Adrenal gland (tissue), 12 donors: ENCODE measurements around the gene RIN1. TPM values are rescaled to one million over a fixed set of nuclear protein-coding genes. Genes with fewer than 3 reads are reported as not detected.

ENCODE experiments used
- DNase-seq, 7 donors: peaks; one replicate each; pipeline ENCODE4 v3.0.0-alpha.2; 2019 to 2020
- H3K27ac ChIP-seq, 5 donors: fragments of 200-600 bp; sonication (generic) in 4 of 5; 1 replicate in 3 of 5; 2 replicates in 2 of 5; pipeline versions ENCODE4 v1.5.1 to v1.8.0; 2016 to 2020; ENCODE audit warnings: mild to moderate bottlenecking in 1 of 5
- H3K27me3 ChIP-seq: fragments of 200-600 bp; 2 replicates; pipeline ENCODE4 v1.8.0; 2021
- H3K36me3 ChIP-seq, 2 donors: fragments of 200-600 bp; replicated peaks in 1 of 2; 1 replicate in 1 of 2; 2 replicates in 1 of 2; pipeline versions ENCODE4 v1.5.1 to v1.8.0; 2018 to 2022
- H3K4me1 ChIP-seq, 2 donors: fragments of 200-600 bp; replicated peaks in 1 of 2; 1 replicate in 1 of 2; 2 replicates in 1 of 2; pipeline versions ENCODE4 v1.5.1 to v1.8.0; 2018 to 2021
- H3K4me3 ChIP-seq, 4 donors: fragments of 200-600 bp; sonication (generic) in 3 of 4; one replicate each; pipeline ENCODE4 v1.5.1; 2016 to 2018
- H3K9me3 ChIP-seq, 3 donors: fragments of 200-600 bp; sonication (generic) in 1 of 3; replicated peaks in 1 of 3; 1 replicate in 2 of 3; 2 replicates in 1 of 3; pipeline versions ENCODE4 v1.5.1 to v1.8.0; 2016 to 2021
- POLR2A ChIP-seq, 2 donors: fragments of 450-650 bp; IDR thresholded peaks; one replicate each; pipeline ENCODE4 v1.6.1; 2017; ENCODE audit warnings: antibody characterized with exemption in 2 of 2, mild to moderate bottlenecking in 2 of 2, moderate library complexity in 1 of 2
- WGBS, 4 donors: extraction: QIAGEN DNeasy Blood & Tissue Kit in 2 of 4; methylation state at CpG; one replicate each; pipeline versions ENCODE4 v1.1.5 to v1.1.7; 2013 to 2017; 5-methylcytosine and 5-hydroxymethylcytosine counted together
- intact Hi-C, 2 donors: fragments of 100-400 bp; cut with DNase I; formaldehyde crosslinking; loops; one replicate each; pipeline versions ENCODE4 v1.14.1 to v1.15.0; 2022 to 2023
- polyA plus RNA-seq, 3 donors: library from polyadenylated mRNA; stranded (reverse); fragments of 200-250 nt in 2 of 3; fragments of 350-450 nt in 1 of 3; fragmentation: Illumina TruSeq in 1 of 3; extraction: RNeasy Lipid Tissue Mini Kit (QIAGEN cat#74804) in 1 of 3; gene quantifications; one replicate each; pipeline ENCODE4 v1.2.3, GENCODE V29; 2013 to 2014
- total RNA-seq, 9 donors: library from RNA; depleted of rRNA in 4 of 9; stranded (reverse); fragments of >200 nt in 4 of 9; fragments of 120-200 nt in 1 of 9; fragmentation: NEBNext Ultra II Directional in 1 of 9; extraction: Animal tissue kit (Norgen Biotek cat#: 25700) in 1 of 9; gene quantifications; one replicate each; pipeline versions ENCODE4 v1.1.0 to v1.2.4, GENCODE V29; 2013 to 2023
- TF ChIP-seq, protein P1 (sequence below), 6 experiments: fragments of 450-650 bp in 4 of 6; fragments of 200-600 bp in 2 of 6; sonication (generic) in 1 of 6; IDR thresholded peaks; 1 replicate in 5 of 6; 2 replicates in 1 of 6; pipeline versions ENCODE4 v1.5.1 to v1.8.0; 2016 to 2021; ENCODE audit warnings: antibody characterized with exemption in 6 of 6, mild to moderate bottlenecking in 2 of 6, moderate library complexity in 1 of 6
- donor health status: healthy with polysubstance abuse.
- donor health status: Bipolar disorder and iron deficiency.
- donor health status: DM: yes; HTN: yes; CAD: no.
- donor health status: DM: no; HTN: no; CAD: no.
- donor health status: DM: no; HTN: no; CAD: no.
- donor health status: DM: yes; HTN: yes; CAD: no.

RIN1 gene
- total and polyA plus RNA-seq, 12 donors, result 1.6 to 15.2 (median 7.1) TPM

DNA sequence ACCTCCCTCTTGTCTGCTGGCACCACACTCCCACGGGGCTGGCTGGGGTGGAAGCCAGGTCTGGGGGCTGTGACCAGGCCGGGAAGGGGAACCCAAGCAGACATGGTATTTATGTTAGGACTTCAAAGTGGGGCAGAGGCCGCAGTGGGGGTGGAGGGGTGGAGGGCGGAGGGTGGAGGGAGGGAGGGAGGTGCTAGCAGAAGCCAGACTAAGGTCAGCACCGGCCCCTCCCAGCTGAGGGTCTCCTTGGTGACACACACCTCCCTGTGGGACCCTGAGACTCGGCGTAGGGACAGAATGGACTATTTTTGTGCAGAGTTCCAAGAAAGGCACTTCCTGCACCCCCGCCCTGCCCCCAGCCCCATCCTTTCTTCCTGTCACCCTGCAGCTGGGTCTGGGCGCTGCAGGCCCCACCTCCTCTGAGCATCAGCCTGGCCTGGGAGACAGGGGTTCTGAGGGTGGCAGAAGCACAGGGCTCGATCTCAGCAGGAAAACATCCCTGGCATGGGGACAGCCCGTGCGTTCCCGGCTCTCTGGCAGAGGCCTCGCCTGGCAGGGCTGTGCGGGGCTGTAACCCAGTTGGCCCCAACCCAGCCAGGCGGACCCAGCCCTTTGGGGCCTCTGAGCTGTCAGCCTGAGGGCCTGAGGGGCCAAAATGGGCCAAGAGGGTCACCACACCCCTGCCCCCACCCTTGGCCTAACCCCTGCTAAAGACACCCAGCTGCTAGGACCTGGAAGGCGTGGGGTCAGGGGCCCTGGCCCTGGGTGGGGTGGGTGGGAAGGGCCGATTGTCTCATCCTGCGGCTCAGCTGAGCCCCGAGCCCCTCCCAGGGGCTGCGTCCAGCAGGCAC, 9.7 kb downstream of the RIN1 start:
- intact Hi-C loops, result no loop called here

DNA sequence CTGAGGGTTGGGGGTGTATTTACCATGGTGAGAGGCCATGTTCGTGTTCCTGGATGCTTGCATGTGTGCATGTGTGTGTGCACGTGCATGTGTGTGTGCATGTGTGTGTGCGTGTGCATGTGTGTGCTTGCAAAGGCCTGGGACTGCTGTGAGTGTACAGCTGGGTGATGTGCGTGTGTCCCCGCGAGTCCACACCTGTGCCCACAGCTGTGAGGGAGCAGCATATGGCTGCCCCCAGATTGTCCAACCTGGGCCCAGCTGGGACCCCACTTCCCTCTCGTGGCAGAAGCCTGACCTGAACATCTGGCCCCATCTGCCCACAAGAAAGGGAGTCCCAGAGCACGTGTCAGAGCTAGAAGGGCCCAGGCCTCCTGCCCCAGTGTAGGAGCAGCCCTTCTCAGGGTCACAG, 11.0 kb downstream of the RIN1 start:
- no peaks in the 10 kb centered on the region for H3K27me3 ChIP-seq
- H3K36me3 ChIP-seq, result no peaks in the 10 kb centered on the region
- H3K4me1 ChIP-seq, result peaks cover 0 to 17% of the 10 kb centered on the region in 2 donors
- TF ChIP-seq, protein P1, sequence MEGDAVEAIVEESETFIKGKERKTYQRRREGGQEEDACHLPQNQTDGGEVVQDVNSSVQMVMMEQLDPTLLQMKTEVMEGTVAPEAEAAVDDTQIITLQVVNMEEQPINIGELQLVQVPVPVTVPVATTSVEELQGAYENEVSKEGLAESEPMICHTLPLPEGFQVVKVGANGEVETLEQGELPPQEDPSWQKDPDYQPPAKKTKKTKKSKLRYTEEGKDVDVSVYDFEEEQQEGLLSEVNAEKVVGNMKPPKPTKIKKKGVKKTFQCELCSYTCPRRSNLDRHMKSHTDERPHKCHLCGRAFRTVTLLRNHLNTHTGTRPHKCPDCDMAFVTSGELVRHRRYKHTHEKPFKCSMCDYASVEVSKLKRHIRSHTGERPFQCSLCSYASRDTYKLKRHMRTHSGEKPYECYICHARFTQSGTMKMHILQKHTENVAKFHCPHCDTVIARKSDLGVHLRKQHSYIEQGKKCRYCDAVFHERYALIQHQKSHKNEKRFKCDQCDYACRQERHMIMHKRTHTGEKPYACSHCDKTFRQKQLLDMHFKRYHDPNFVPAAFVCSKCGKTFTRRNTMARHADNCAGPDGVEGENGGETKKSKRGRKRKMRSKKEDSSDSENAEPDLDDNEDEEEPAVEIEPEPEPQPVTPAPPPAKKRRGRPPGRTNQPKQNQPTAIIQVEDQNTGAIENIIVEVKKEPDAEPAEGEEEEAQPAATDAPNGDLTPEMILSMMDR (IDR thresholded peaks at IDR 0.05), result no peak
- TF ChIP-seq POLR2A (IDR thresholded peaks at IDR 0.05), result no peak
- H3K9me3 ChIP-seq, result no peaks in the 10 kb centered on the region
- no peak overlapping the region for H3K4me3 ChIP-seq
- intact Hi-C loops, result no loop called here
- no peak for DNase-seq
- 77 to 83% (median 81%) methylated on average over 6 to 8 of the region's 8 CpGs for WGBS, 4 donors
- peak overlapping the region in 1 of 5 donors; percentile 31 for H3K27ac ChIP-seq

More for the DNA sequence above, 9.7 kb downstream of the RIN1 start:
- Histone ChIP-seq H3K4me1 (peaks cover 0 to 17% of the 10 kb centered on the region in 2 donors), H3K9me3 (no peaks in the 10 kb centered on the region), H3K27me3 (no peaks in the 10 kb centered on the region), H3K4me3 (no peak overlapping the region), H3K27ac (peak overlapping the region in 2 of 5 donors; percentile 57 to 73), H3K36me3 (no peaks in the 10 kb centered on the region)
- DNase-seq, result peak in 1 of 7 donors; percentile 43
- no peak for TF ChIP-seq POLR2A (IDR thresholded peaks at IDR 0.05)
- TF ChIP-seq, protein P1 (IDR thresholded peaks at IDR 0.05), result no peak
- 49 to 63% (median 56%) methylated on average over 1 to 21 of the region's 21 CpGs for WGBS, 4 donors

DNA sequence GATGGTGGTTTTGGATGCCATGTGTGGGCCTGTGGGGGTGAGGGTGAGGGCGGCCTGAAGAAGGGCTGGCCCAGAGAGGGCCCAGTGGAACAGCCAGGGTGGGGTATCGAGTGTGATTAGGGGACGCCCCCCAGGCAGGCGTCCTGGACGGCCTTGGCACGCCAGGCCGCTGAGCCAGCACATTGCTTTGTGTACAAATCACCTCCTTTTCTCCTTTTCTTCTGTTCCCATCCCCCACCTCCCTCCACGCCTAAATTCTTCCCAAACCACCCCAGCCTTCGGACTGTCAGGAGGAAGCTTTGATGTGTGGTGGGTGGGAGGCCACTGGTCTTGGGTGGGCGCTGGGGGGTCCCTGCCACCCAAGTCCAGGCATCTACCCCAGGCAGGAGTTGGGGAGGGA, 11.6 kb downstream of the RIN1 start:
- Histone ChIP-seq H3K4me3 (no peak overlapping the region), H3K27ac (peak overlapping the region in 1 of 5 donors; percentile 31), H3K9me3 (no peaks in the 10 kb centered on the region), H3K36me3 (no peaks in the 10 kb centered on the region), H3K27me3 (no peaks in the 10 kb centered on the region), H3K4me1 (peaks cover 0 to 17% of the 10 kb centered on the region in 2 donors)
- WGBS, 4 donors, result 56 to 65% (median 61%) methylated on average over 10 of the region's 10 CpGs
- no peak for DNase-seq
- no peak for TF ChIP-seq POLR2A (IDR thresholded peaks at IDR 0.05)
- TF ChIP-seq, protein P1 (IDR thresholded peaks at IDR 0.05), result no peak
- intact Hi-C loops, result no loop called here

DNA sequence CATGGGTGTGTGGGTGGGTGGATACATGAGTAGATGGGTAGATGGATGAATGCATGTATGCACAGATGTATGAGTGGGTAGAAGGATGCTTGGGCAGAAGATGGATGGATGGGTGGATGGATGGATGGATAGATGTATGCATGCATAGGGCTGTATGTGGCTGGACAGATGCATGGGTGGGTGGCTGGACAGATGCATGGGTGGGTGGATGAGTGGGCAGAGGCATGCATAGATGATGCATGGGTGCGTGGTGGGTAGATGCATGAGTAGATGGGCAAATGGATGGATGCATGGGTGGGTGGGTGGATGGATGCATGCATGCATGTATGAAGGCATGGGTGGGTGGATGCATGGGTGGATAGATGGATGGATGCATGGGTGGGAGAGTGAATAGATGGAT, 12.6 kb downstream of the RIN1 start:
- WGBS, 4 donors, result 96 to 100% (median 99%) methylated on average over 1 of the region's 1 CpG
- Histone ChIP-seq H3K27ac (no peak overlapping the region), H3K4me1 (peaks cover 0 to 15% of the 10 kb centered on the region in 2 donors), H3K4me3 (no peak overlapping the region), H3K27me3 (no peaks in the 10 kb centered on the region), H3K36me3 (no peaks in the 10 kb centered on the region), H3K9me3 (no peaks in the 10 kb centered on the region)
- TF ChIP-seq, protein P1 (IDR thresholded peaks at IDR 0.05), result no peak
- no peak for TF ChIP-seq POLR2A (IDR thresholded peaks at IDR 0.05)
- no peak for DNase-seq
- intact Hi-C loops, result no loop called here
